ENCODE data around the gene DOK1.

The DOK1 gene

GRCh38 chr2:74553892-74554819, at the start of gene DOK1, which contains the start of gene LOXL3:
Gene DOK1 (plus strand): TSS chr2:74554720. CDS start chr2:74554755, 35 bp downstream.
Gene LOXL3 (minus strand): TSS chr2:74553942. CDS start chr2:74552634, 1,308 bp downstream.
- DNase-seq (ENCODE audit: low spot score), result peak; percentile 80

DNA sequence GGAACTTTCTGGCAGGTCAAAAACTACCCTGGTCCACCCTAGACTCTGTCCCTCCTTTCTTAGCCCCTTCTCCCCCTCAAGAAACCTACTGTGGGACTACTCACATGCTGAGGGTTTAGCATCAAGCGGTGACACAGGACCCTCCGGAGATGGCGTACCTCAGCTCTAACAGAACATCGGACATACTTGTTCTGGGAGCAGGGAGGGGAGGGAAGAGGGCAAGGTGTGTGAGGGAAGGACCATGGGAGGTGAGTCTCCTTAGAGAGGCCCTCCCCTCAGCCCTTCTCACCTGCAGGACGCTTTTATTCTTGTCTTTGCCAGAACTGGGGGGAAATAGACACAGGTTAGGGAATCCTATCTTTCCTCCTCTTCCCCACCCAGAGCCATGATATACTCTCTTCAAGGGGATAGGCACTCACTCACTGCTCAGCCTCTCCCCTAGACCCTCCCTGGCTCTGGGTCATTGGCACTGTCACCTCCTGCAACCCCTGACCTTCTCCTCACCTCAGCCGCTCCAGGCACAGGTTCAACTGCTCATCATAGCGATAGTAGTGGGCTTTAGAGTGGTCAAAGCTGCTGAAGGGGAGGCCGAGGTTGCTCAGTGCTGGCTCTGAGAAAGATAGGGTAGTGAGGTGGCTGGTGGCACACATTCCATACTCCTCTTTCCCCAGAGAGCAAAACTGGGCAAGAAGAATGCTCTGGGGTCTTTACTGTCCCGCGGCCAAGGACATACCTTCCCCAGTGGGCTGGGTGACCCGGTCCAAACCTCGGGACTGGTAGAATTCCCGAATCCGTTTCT, 48.9 kb upstream of the DOK1 start:
- DNase-seq (ENCODE audit: low spot score), result no peak

DNA sequence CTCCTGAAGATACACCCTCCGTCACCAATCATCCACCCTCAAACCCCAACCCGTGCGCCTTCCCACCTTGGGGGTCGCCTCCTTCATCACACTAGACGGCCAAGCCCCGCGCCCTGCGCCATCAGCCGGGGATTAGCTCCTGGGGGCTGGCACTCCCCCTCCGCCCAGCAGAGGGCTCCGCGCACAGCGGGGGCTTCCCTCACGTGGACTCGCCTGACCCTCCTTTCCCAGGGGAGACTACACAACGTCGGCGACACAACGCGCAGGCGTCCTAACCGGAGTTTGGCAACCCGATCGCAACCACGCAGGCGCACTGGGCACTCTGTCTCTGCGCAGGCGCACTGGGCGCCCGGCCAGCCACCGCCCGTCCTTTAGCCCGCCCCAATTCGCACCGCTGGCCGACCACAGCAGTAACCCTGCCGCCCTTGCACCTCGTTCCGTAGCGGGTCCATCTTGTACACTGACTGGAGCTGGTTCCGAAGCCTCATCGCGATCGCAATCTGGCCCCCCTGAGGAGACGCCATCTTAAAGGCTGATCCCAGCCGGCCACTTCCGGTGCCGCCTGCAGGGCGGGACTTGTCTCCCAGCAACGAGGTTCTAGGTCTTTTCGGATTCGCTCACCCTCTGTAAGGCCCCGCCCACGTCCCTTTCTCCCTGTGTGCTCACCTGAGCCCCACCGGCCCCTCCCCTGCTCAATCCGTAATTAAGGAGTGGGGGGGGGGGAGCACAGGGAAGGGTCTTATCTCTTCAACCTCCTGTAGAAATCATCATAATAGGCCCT, 47.2 kb upstream of the DOK1 start, which contains the start of gene PCGF1:
Gene PCGF1, minus strand, starts transcription at position 551 of the 781 bp plus-strand sequence. Its CDS starts 27 bp downstream, at position 524.
- peak; percentile 98 for DNase-seq (ENCODE audit: low spot score)

- no peak for DNase-seq (ENCODE audit: low spot score)
Measured at GRCh38 chr2:74507926-74508520, 46.5 kb upstream of the DOK1 start.

- no peak for DNase-seq (ENCODE audit: low spot score)
Measured at GRCh38 chr2:74510272-74510671, 44.2 kb upstream of the DOK1 start.

GRCh38 chr2:74511104-74511989, 43.2 kb upstream of the DOK1 start:
- DNase-seq (ENCODE audit: low spot score), result no peak

DNA sequence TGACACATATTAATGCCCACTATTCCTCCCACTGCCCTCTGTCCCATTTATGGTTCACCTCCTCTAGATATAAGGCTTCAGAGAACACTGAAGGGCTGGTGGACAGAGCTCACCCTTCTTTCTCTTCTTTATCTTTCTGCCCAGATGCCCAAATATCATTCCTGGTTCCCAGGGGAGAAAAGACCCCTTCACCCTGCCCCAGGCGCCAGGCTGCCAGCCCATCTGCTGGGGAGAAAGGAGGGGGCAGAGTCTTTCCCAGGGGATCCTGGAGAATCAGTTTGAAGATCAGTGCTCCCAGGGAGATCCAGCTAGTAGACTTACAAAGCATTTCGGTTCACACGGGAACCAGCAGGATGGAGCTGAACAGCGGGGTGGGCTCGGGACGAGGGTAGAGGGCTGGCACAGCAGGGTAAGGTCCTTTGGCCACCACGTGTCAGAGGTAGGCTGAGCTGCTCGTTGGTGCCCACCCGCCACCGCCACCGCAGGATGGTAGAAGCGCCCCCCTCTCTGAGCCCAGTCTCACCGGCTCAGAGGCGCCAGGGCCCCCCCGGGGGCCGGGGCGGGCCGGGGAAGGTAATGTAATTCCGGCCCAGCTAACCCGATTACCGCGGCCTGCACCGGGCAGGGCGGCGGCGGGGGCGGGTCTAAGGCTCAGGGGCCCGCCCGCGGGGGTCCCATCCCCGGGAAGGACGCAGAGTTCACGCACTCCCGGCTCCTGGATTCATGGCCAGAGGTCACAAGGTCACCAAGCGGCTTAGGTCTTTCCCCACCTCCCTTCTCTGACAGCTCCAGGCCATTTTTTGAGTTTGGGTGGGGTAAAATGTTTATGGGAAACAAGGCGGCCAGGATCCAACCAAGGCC, 41.5 kb upstream of the DOK1 start:
- no peak for DNase-seq (ENCODE audit: low spot score)

DNA sequence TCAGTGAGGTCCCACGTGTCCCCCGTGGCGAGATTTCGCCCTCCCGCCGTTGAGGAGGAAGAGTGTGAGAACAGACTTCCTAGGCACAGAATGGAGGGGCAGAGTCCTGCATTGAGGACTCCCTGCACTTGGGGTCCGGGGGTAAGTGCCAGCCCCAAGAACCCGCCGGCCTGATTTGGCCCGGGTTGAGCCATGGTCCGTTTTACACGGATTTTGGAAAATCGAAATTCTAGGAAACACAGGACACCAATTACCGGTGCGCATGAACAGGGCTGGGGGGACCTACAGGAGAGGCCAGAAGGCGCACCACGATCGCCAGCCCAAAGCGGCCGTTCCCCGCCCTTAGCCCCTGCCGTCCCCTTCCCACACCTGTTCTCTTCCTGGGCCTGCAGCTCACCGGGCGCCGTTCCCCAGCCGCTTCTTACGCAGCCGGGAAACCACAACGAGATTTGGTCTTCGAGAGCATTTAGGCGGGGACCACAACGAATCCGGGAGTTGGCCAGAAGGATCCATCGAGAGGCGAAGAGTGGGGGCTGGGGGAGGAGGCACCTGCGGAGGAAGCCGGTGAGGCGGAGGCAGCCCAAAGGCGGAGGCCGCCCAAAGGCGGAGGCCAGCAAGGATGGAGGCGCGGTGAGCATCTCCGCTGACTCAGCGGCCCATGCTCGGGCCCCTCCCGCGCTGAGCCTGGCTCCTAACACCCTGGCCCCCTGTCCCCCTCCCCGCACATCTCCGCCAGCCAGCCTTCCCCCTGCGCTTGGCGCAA, 40.7 kb upstream of the DOK1 start:
- DNase-seq (ENCODE audit: low spot score), result peak; percentile 31

GRCh38 chr2:74514368-74515270, 39.9 kb upstream of the DOK1 start, which contains the start of gene TLX2:
Gene TLX2 (plus strand): TSS chr2:74514450. CDS start chr2:74514807, 357 bp downstream.
- no peak for DNase-seq (ENCODE audit: low spot score)

GRCh38 chr2:74515271-74515980, 39.1 kb upstream of the DOK1 start:
- no peak for DNase-seq (ENCODE audit: low spot score)

- DNase-seq (ENCODE audit: low spot score), result peak; percentile 78
Measured at GRCh38 chr2:74515981-74516633, 38.4 kb upstream of the DOK1 start.

- DNase-seq (ENCODE audit: low spot score), result no peak
Measured at GRCh38 chr2:74516650-74517049, 37.9 kb upstream of the DOK1 start.

- DNase-seq (ENCODE audit: low spot score), result no peak
Measured at GRCh38 chr2:74522516-74522915, 32.0 kb upstream of the DOK1 start.

GRCh38 chr2:74524005-74524404, 30.5 kb upstream of the DOK1 start:
- no peak for DNase-seq (ENCODE audit: low spot score)

- no peak for DNase-seq (ENCODE audit: low spot score)
Measured at GRCh38 chr2:74524955-74525716, 29.4 kb upstream of the DOK1 start.
